ENCODE measurements around the gene DNAH8.
A peak's percentile ranks its signal among the peaks of the same experiment; 100 is the strongest.

Gene DNAH8

DNA sequence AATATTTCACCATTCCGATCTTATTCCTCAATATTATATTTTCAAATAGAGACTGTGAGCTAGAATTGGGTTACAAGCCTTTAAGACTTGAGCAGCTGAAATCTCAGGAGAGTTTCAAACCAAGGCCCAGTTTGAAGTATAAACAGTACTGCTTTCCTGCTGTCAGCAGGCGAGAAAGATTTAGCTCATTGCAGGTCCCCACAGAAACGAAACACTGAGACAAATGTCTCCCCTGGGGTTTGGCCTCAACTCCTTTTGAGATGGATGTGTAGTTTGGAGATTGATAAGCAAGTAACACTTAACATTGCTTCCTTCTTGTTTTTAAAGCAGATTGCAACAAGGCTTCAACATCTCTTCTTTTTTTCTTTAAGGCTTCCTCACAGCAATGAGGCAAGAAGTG is 311.1 kb downstream of the DNAH8 start:
- DNase-seq, result no peak

DNA sequence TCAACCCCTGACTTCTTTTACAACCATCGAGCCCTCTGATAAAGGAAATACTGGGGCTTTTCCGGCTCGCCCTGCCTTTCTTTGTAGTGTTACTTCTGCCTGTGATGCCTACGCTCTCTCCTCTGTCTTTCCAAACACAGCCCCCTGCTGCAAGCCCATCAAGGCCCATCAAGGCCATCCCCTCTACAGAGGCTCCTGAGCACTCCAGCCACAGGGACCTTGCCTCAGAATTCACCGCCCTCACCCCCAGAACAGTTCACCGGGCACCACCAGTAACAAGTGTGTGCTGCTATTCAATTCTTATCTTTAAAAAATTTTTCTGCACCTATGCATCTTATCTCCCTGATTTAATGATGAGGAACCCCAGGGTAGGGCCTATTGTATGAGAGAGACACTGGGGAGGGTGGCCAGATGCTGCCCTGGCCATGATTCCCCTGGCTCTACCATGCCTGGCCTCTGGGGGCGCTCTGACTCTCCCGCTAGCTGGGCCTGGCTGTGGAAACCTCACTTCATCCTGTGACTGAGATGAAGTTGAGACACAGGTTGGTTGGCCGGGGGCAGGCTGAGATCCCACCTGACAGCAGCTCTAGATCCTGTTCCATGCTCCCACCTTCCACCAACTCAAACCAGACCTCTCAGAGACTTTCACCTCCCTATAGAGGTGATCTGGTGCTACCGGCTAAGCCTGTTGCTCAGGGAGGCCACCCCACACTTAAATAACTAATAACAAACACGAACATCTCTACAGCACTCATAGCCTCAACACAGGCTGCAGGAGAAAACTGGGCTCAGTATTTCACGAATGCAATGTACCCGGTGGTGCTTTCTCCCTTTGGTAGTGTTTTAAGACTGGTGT is 314.3 kb downstream of the DNAH8 start:
- no peak for DNase-seq

DNA sequence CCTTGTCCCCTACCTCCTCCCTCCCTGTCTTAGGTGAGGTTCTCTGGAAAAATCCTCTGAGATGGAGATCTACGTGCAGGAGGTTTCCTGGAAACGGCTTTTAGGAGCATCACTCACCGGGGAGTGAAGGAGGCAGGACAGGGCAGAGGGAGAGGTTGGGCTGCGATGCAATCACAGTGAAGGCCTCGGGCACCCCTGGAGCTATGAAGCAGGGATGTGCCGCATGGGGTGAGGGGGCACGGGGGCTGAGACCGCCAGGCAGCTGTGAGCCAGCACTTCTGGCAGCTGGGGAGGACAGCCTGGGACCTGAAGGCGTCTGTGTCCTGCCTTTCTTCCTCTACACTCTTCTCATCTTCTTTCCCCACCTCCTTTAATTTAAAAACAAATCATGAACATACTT is 320.6 kb downstream of the DNAH8 start:
- DNase-seq, result no peak

DNA sequence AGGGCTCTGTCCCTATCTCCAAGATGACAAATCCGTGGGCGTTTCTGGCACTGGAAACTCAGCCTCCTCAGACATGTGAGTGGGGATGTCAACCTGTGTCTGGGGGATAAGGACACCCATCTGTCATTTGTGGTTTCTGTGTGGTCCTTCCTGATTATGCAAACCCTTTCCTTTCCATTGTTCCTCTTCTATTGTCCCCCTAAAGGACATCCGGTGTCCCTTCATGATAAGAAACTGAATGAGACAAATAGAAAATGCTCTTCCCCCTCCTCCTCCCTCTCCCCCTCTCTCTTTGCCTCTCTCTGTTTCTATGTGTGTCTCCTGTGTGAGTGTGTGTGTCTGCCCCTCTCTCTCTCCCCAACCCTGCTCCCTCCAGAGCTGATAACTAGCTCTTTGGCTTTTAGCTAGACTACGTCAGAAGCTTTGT is 322.0 kb downstream of the DNAH8 start:
- no peak for DNase-seq

DNA sequence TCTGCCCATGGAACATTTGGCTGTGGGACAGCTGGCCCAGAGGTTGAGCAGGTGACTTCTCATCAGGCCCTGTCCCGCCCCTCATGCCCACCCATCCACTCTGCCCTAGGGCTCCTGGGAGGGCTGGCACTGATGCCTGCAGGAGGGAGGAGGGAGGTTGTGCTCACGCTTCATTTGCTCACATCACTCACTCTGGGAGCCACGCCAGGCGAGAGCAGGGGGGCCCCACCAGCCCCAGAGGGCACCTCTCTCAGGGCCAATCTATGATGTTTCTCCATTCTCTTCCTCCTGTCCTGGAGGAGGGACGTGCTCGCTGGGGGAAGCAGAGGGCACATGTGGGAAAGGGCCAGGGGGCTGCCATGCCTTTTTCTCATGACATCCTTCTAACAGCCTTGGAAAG is 322.6 kb downstream of the DNAH8 start:
- peak in 1 of 2 experiments; percentile 28 for DNase-seq

DNA sequence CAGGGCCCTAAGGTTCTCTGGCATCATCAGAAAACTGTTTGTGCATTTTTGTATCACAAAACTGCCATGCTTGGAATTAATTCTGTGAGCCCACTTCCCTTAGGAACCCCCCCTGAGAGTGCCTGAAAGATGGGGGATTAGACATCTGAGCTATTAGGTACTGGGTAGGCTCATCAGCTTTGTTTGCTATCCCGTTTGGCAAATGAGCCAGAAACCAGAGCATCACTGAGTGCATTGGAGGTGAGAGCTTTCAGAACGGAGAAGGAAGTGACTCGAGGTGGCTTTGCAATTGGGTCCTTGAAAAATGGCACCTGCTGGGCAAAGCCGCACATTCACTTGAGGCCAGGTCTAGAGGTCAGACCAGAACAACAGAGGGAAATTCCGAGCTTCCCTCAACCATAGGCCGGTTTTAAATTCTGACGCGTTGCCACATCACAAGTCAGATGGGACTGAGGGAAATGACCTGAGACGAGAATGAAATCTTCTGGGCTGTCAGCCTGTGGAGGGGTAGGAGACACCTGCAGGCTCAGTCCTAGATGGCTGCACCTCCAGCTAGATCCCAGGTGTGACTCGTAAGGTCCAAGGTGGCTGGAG is 325.1 kb downstream of the DNAH8 start:
- no peak for DNase-seq

DNA sequence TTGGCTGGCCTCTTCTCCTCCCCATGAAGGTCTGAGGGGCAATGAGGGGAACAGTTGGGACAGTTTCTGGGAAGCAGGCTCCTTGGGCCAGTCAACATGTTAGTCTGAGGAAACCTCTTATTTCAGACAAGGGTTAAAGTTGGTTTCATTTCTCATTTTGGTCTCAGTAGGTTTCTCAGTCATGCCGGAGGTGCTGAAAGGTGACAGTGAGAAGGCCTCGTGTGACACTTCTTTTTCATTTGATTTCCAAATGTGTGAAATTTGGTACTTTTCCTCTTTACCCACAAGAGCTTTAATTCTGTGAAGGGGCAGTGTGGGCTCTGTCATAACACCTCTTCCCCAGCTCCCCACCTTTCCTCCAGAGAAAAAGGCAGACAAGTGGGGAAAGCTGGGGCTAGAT is 326.0 kb downstream of the DNAH8 start:
- no peak for DNase-seq

DNA sequence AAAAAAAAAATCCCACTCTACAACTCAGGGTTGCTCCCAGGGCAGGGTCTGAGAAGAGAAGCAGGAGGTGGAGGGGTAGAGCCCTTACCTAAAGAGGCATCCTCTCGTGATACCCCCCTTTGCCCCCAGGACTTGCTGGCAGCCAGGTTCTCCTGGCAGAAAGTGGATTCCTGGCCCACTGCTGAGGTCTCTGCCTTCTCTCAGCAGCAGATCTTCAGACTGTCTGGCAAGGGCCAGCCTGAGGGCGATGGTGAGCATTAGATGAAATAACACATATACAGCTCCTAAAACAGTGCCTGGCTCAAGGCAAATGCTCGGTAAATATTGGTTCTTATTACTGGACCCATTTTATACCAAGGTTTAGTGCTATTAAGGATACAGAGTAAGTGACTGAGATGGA is 328.7 kb downstream of the DNAH8 start:
- DNase-seq, result no peak

DNA sequence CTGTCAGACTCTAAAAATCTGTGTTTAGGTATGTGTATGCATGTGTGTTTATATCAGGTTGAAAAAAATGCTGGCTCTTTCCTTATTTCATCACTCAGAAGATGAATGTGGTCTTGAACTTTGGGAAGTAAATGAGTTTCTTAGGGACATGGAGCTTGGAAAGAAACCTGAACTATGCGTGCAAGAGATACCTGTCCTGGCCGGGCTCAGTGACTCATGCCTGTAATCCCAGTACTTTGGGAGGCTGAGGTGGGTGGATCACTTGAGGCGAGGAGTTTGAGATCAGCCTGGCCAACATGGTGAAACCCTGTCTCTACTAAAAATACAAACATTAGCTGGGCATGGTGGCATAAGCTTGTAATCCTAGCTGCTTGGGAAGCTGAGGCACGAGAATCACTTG is 329.1 kb downstream of the DNAH8 start:
- DNase-seq, result no peak

DNA sequence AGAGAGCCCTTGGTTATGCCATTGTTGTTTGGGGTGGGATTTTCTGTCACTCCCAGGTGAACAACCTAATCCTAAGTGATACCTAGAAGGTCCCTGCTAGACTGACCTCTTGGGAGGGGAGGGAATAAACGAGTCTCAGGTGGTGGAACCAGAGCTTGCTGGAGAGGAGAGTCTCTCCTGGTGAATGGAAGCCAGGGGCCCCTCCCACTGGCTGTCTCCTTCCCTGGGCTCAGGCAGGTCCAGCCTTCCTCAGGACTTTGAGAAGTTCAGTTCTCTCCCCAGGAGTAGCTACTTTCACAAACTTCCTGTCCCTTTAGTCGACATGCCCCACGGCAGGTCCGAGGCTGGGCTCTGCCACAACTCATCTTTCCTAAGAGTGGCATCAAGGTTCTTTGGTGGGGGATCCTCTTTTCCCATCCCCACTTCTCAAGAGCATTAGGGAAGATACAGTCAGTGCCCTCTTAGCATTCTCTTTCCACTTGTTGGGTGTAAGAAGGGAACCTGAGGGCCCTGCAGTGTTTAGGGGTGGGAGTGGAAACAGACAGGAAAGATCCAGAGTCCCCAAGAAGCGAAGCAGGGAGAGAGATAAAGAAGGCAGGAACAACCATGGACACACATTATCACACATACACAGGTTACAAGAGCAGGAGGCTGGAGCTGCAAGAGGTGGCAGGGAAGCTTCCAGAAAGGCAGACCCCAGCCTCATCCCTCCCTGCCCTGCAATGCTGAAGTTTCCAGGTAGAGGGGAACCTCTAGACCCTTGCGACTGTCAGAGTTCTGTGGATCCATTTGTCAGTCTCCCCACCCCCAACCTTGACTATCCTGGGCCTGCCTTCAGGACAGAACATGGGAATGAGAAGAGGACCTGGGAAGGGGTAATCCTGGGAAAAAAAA is 332.6 kb downstream of the DNAH8 start:
- DNase-seq, result no peak

DNA sequence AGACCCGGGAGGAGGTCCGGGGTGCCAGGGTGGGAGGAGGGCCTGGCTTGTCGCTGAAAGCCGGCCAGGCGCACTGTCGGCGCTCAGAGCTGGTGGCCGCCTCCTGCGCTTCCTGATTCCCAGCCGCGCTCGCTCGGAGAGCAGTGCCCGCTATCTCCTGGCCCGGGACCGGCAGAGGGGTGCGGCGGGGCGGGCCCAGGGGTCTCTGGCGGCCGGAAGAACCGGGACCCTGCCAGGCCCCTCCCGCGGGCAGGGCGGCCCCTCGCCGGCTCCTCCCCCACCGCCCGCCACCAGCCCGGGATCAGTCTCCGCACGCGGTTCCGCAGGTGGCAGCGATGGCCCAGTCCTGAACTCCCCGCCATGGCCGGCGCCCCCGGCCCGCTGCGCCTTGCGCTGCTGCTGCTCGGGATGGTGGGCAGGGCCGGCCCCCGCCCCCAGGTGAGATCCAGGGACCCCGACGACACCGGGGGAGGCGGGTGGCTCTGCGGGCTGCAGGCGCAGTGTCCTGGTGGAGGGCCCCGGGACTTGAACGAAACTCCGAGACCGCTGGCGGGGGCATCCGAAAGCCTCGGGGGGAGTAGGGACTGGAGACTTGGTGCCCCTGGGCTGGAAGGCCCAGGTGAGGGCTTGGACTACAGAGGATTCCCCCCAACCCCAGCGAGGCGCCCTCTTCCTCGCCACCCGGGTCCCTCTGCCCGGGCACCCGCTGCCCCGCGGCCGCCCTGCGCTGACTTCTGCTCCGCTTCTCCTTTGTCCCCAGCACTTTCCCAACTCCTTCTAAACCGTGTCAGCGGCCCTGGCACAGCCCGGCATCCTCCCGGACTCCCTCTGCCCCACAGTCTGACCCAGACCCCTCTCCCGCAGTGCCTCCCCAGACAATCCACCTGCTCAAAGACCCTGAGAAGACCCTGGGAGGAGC is 333.6 kb downstream of the DNAH8 start, which contains the start of gene GLP1R:
Gene GLP1R (plus strand): TSS at position 301 of the 919 bp plus-strand sequence. CDS start 60 bp downstream, at position 361.
- DNase-seq, result no peak

DNA sequence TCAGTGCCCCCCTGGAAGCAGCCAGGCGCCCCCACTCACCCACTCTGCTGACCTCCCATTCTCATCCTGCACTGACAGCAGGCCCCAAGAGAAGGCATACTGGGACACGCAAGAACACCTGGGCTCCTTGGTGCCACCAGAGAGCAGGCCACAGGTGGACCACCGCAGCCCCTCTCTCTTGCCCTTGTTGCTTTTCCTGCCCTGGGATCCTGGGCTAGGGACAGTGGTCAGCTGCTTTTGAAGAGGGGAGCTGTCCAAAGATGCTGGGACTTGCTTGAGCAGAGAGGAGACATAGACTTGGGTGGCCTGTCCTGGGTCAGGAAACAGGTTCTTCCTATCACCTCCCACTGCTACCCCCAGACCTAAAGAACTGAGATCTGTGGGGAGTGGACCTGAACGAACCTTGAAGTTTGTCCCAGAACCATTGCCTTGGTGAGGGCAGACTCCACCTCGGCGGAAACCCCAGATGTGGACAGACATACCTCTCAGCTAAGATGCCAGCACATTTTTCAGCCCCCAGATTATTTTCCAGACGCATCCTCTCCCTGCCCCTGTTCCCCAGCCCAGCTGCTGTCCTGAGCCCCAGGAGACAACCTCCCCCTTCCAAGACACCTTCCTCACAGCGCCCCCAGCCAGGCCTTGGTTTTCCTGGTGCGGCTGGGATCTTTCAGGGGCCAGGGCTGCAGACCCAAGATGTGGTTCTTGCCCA is 334.6 kb downstream of the DNAH8 start:
- DNase-seq, result no peak

DNA sequence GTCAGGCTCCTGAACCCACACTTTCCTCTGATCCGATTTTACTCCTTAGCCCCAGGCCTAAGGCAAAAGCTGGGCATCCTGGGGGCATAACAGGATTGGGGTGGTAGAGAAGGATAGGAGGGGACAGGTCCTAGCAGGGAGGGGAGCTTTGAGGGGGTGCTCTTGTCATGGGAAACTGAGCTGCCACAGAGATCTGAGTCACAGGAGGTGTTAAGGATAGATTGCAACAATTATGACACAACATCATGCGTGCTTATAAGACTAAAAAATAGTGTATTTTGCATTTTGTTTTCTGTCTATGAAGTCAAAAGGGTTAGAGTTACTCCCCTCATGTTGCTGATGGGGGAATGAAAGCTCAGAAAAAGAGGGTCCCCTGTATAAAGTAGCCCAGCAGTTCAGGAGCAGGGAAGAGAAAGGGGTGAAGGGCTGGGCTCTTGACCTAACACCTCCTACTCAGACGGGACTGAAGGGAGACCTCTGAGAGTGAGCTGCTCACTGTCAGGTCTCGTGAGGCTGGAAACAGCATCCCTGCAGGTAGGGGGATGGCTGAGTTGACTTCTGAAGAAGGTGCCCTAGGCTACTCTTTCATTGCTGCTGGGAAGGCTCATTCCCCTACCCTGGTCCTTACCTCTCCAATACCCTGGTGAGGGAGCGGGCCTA is 335.5 kb downstream of the DNAH8 start:
- DNase-seq, result no peak

DNA sequence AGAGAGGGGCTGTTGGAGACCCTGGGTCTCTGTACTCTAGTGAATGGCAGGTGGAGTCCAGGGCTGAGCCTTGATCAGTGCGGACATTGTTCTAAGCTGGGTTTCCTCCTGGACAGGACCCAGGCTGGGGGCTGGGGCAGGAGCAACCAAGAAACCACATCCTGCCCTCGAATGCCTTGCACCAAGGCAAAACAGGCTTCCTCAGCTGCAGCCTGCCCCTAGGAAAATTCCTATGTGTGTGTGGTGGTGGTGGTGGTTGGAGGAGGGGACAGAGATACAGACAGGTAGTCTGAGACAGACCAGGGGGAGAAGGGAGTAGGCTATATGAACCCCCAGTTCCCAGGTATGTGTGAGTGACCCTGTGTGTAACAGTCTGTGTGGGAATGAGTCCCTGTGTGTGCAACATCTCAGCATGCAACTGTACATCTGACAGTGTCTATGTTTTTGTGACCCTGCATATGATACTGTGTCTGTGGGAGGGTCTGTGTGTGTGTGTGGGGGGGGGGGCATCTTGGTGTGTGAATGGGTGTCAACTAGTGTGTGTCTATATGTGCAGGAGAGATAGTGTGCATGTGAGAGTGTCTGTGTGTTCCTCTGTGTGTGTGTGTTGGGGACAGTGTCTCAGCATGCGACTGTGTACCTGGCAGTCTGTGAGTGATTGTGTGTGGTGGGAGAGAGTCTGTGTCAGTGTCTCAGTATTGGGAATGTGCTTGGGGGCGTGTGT is 336.4 kb downstream of the DNAH8 start:
- DNase-seq, result no peak

DNA sequence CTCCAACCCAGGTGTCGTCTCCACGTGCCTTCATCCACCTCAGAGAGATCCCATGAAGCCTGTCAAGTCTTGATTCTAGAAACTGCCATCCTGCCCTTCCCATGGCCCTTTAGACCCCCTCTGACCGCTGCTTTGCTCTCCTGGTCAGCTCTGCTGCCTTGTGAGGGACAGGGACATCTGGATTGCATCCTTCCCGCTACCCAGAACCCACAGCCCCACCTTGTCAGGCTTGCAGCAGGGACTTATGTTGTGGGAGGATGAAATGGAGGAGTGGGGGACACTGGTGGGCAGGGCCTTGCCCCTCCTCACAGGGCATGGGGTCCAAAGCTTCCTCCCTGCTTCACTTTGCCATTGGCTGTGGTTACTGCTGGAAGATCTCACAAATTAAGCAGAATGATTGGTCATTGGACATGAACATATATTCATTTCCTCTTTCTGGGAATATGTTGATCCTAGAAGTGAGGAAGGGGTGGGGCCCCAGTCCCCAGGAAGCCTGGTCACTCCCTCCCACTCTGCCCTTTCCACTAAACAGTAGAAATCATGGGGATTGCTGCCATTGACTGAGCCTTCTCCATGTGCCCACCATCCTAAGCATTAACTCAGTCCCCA is 338.0 kb downstream of the DNAH8 start:
- DNase-seq, result no peak

DNA sequence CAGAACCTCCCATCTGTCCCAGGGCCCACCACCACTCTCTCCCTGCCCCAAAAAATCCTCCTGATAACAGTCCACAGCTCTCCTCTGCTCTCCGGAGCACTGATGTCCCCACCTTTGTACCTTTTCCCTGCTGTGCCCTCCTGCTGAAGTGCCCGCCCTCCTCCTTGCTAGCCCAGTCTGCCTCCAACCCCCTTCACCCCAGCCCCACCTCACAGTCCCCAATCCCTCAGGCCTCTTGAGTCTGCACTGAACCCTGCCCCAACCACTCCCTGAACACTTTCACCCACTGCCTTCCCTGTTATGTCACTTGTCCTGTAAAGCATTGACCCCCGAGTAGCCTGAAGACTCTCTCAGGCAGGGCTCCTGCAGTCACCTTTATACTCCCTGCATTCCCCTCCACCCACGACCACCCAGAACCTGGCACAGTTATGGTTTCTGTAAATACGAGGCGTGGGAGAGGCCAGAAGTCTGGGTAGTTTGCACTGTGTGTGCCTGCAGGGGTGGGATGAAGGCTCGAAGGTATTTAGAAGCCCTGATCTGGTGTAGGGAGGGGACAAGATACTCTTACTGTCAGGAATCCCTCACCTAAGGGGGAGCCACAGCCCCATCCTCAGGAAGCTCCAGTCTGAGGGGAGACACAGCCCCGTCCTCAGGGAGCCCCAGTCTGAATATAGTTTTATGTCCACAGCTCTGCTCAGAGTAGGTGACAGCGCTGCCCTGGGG is 338.9 kb downstream of the DNAH8 start:
- no peak for DNase-seq

DNA sequence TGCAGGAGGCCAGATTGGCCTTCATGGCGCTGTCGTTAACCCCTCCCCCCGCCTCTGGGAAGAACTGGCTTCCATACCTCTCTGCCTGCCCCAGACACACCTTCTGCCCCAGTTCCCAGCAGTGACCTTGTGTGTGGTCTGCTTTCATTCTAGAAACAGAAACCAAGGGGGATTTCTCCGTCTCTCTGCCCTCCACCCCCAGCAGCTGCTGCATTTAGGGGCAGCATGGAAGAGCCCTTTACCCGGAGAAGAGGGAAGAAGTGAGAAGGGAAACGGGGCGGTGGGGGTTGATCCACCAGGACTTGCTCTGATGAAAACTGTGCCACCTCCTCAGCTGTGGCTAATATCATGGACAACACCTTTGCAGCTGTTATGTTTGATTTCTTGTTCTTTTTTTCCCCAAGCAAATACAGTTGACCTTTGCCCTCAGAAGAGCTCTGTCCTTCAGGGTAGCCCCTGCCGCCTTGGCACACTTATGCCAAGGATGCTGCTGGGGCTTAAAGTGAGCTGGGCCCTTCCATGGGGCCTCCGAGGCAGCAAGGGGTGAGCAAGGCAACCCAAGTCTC is 339.5 kb downstream of the DNAH8 start:
- DNase-seq, result no peak

DNA sequence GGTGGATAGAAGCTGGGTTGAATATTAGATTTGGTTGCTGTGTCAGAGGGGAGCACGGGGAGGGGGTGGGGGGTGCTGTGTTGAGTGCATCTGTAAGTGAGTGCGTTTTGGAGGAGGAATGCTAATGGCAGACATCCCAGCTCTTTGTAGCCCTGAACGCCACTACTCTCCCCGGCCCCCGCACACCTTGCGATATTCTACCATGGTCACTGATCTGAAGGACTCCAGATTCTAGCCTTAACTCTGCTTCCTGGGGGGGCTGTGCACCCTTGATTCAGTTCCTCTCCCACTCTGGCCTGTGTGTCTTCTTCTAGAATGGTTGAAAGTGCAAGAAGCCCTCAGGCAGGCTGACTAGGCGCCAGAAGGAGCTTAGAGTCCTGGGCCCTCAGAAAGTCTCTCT is 340.6 kb downstream of the DNAH8 start:
- DNase-seq, result no peak

DNA sequence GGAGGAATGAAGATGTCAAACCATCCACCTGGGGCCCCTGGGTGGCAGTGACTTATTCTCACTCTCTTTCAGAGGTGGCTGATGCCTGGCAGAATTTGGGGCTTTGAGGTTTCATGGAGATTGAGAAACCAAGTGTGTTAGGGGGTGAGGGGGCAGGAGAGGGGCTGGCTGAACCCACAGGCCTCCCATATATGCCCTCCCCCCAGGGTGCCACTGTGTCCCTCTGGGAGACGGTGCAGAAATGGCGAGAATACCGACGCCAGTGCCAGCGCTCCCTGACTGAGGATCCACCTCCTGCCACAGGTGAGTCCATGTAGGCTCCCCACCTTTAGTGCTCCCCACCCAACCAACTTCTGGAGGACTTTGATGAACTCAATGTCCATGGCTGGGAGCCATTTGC is 341.1 kb downstream of the DNAH8 start:
- no peak for DNase-seq
